ENCODE data around the gene MOCS3. TPM values are rescaled to one million over a fixed set of nuclear protein-coding genes. Genes with fewer than 3 reads are reported as not detected.

Gene MOCS3
- total RNA-seq, 1 experiment from 2014 or later = 6.0 TPM

- no peak for TF ChIP-seq PREB (CRISPR knock-in tag; IDR thresholded peaks at IDR 0.05; ENCODE audit: borderline replicate concordance)
- no peak for TF ChIP-seq NR3C1 (CRISPR knock-in tag; conservative IDR thresholded peaks at IDR 0.05; ENCODE audit: low read depth)
- TF ChIP-seq NFE2L1 (CRISPR knock-in tag; IDR thresholded peaks at IDR 0.05) = no peak
- no peak for TF ChIP-seq ZBTB21 (CRISPR knock-in tag; IDR thresholded peaks at IDR 0.05; ENCODE audit: borderline replicate concordance)
- TF ChIP-seq ATF1 (CRISPR knock-in tag; IDR thresholded peaks at IDR 0.05) = no peak
- no peak for TF ChIP-seq ETV6 (CRISPR knock-in tag; IDR thresholded peaks at IDR 0.05)
- no peak for TF ChIP-seq NR1H2 (CRISPR knock-in tag; IDR thresholded peaks at IDR 0.05)
- TF ChIP-seq ZNF138 (CRISPR knock-in tag; conservative IDR thresholded peaks at IDR 0.05) = no peak
- TF ChIP-seq ZNF232 (CRISPR knock-in tag; IDR thresholded peaks at IDR 0.05) = no peak
- TF ChIP-seq JAZF1 (CRISPR knock-in tag; IDR thresholded peaks at IDR 0.05) = no peak
These were observed 32.1 kb upstream of the MOCS3 start (continued) for GRCh38 chr20:50926530-50926929.

GRCh38 chr20:50928469-50928868, 30.1 kb upstream of the MOCS3 start:
- Mint-ChIP-seq H3K27me3 (ENCODE audit: low read depth) (no peaks in the 10 kb centered on the region), H3K4me1 (peaks cover 67% of the 10 kb centered on the region), H3K27ac (peak overlapping the region; percentile 97), H3K4me3 (peak overlapping the region; percentile 88), H3K9me3 (no peaks in the 10 kb centered on the region), H3K36me3 (peaks cover 48% of the 10 kb centered on the region)
- DNase-seq (ENCODE audit: low spot score) (no peak), ATAC-seq (no peak)
- POLR2A ChIA-PET = interaction anchor here (1.5 kb wide), 1 partner anchor 8 kb away, joined by 5 read pairs; no protein-coding TSS in a partner anchor
- TF ChIP-seq CBFB (CRISPR knock-in tag; IDR thresholded peaks at IDR 0.05; ENCODE audit: low read depth) (no peak), ERG (CRISPR knock-in tag; IDR thresholded peaks at IDR 0.05) (no peak), ZNF219 (CRISPR knock-in tag; IDR thresholded peaks at IDR 0.05; ENCODE audit: borderline replicate concordance) (no peak), ARID4B (CRISPR knock-in tag; IDR thresholded peaks at IDR 0.05; ENCODE audit: borderline replicate concordance) (no peak), USF2 (CRISPR knock-in tag; IDR thresholded peaks at IDR 0.05) (no peak), ZNF512 (CRISPR knock-in tag; IDR thresholded peaks at IDR 0.05; ENCODE audit: borderline replicate concordance) (no peak)
- CTCF ChIA-PET = interaction anchor here (0.8 to 7.6 kb wide), 9 partner anchors 9 to 302 kb away, joined by 3 to 127 read pairs (median 9); partner anchors contain the start of gene BCAS4

Measured in WTC11 (cell line).